GM13977 (cell line): ENCODE data around the gene YWHAB.

Source experiments
- DNase-seq: peaks from one replicate; pipeline ENCODE4 v3.0.0; 2012; ENCODE audit warnings: low spot score
- CTCF ChIP-seq: IDR thresholded peaks from 2 replicates; pipeline ENCODE4 v1.5.1; 2012; ENCODE audit warnings: mild to moderate bottlenecking, control low read depth; ENCODE audit not compliant: insufficient read depth; ENCODE audit errors: extremely low read depth, missing control alignments
- in situ Hi-C: fragments of 300-500 bp; cut with MboI; formaldehyde crosslinking; loops from one replicate; pipeline ENCODE4 v1.12.0; 2022; ENCODE audit warnings: low sequenced_read_pairs, low pct_unique_long_range_greater_than_20kb, mixed read lengths, inconsistent platforms; ENCODE audit not compliant: unreplicated experiment

The YWHAB gene

GRCh38 chr20:44841955-44842354 lies 43.5 kb upstream of the YWHAB start:
- in situ Hi-C loops, result no loop called here
- TF ChIP-seq CTCF, result no peak
- DNase-seq, result no peak

GRCh38 chr20:44843876-44844275 lies 41.6 kb upstream of the YWHAB start:
- in situ Hi-C loops, result no loop called here
- TF ChIP-seq CTCF, result no peak
- no peak for DNase-seq

- no peak for TF ChIP-seq CTCF
- in situ Hi-C loops, result no loop called here
- no peak for DNase-seq
These were observed 37.1 kb upstream of the YWHAB start for GRCh38 chr20:44848254-44849015.

- no peak for TF ChIP-seq CTCF
- in situ Hi-C loops, result no loop called here
- DNase-seq, result no peak
These were observed 35.8 kb upstream of the YWHAB start for GRCh38 chr20:44849703-44850102.

- TF ChIP-seq CTCF, result no peak
- in situ Hi-C loops, result no loop called here
- no peak for DNase-seq
These were observed 35.2 kb upstream of the YWHAB start for GRCh38 chr20:44850272-44850671.

- DNase-seq, result no peak
- no peak for TF ChIP-seq CTCF
- in situ Hi-C loops, result no loop called here
These were observed 34.7 kb upstream of the YWHAB start for GRCh38 chr20:44850837-44851236.

- in situ Hi-C loops, result no loop called here
- TF ChIP-seq CTCF, result no peak
- no peak for DNase-seq
These were observed 34.0 kb upstream of the YWHAB start for GRCh38 chr20:44851545-44851944.
